CD8-positive, alpha-beta memory T cell (primary cell): ENCODE data around the gene IFIT1. TPM values are rescaled to one million over a fixed set of nuclear protein-coding genes. Genes with fewer than 3 reads are reported as not detected.
"Not testable (repeated sequence)": the region's sequence is repeated elsewhere in the genome, so short reads cannot be mapped to it uniquely, and the experiment has no call there.

Experiments
- CTCF ChIA-PET: fragments of 350-600 bp; sonication (Branson Sonifier 250); formaldehyde crosslinking; loops from one replicate; lab custom pipeline; 2021; ENCODE audit warnings: antibody characterized with exemption; lab: Charles Lee
- POLR2A ChIA-PET: fragments of 350-600 bp; sonication (Branson Sonifier 250); formaldehyde crosslinking; loops from one replicate; lab custom pipeline; 2021; ENCODE audit warnings: antibody characterized with exemption; lab: Charles Lee
- DNase-seq, 5 donors: peaks; one replicate each; pipeline versions ENCODE4 v3.0.0 to v3.0.0-alpha.2; 2020 to 2022; ENCODE audit warnings: mixed read lengths in 1 of 5
- H3K27ac ChIP-seq: one replicate; pipeline ENCODE4 v1.7.0; 2013; ENCODE audit warnings: low read depth, mild to moderate bottlenecking, low read length, moderate library complexity
- H3K27me3 ChIP-seq: 2 replicates; pipeline ENCODE4 v1.7.0; 2013; ENCODE audit warnings: low read length, mild to moderate bottlenecking; ENCODE audit not compliant: insufficient read depth, poor library complexity, severe bottlenecking
- H3K36me3 ChIP-seq: 2 replicates; pipeline ENCODE4 v1.7.0; 2013; ENCODE audit warnings: mild to moderate bottlenecking, low read length, moderate library complexity; ENCODE audit not compliant: insufficient read depth
- H3K4me1 ChIP-seq: 2 replicates; pipeline ENCODE4 v1.7.0; 2013; ENCODE audit warnings: mild to moderate bottlenecking, low read length, moderate library complexity; ENCODE audit not compliant: insufficient read depth
- H3K4me3 ChIP-seq: 2 replicates; pipeline ENCODE4 v1.7.0; 2013; ENCODE audit warnings: mild to moderate bottlenecking, low read length
- H3K9me3 ChIP-seq: 2 replicates; pipeline ENCODE4 v1.7.0; 2013; ENCODE audit warnings: mild to moderate bottlenecking, low read length
- H3K27ac Mint-ChIP-seq, 8 donors: one replicate each; pipeline ENCODE4 v1.8.0; 2020 to 2021; ENCODE audit warnings: mixed read lengths in 8 of 8, mild to moderate bottlenecking in 6 of 8, inconsistent platforms in 3 of 8, moderate library complexity in 3 of 8
- H3K27me3 Mint-ChIP-seq, 2 donors: one replicate each; pipeline ENCODE4 v1.8.0; 2020 to 2021; ENCODE audit warnings: mixed read lengths in 2 of 2, mild to moderate bottlenecking in 1 of 2, moderate library complexity in 1 of 2
- H3K36me3 Mint-ChIP-seq, 3 donors: one replicate each; pipeline ENCODE4 v1.8.0; 2020 to 2021; ENCODE audit warnings: mixed read lengths in 3 of 3, inconsistent platforms in 1 of 3, mild to moderate bottlenecking in 1 of 3
- H3K4me1 Mint-ChIP-seq, 3 donors: one replicate each; pipeline ENCODE4 v1.8.0; 2020 to 2021; ENCODE audit warnings: mixed read lengths in 3 of 3, inconsistent platforms in 1 of 3, mild to moderate bottlenecking in 1 of 3
- H3K4me3 Mint-ChIP-seq, 7 donors: one replicate each; pipeline ENCODE4 v1.8.0; 2020 to 2021; ENCODE audit warnings: mixed read lengths in 7 of 7, mild to moderate bottlenecking in 6 of 7, moderate library complexity in 4 of 7, inconsistent platforms in 2 of 7
- H3K9me3 Mint-ChIP-seq, 5 donors: one replicate each; pipeline ENCODE4 v1.8.0; 2020 to 2022; ENCODE audit warnings: mixed read lengths in 5 of 5, mild to moderate bottlenecking in 3 of 5, moderate library complexity in 2 of 5, inconsistent platforms in 1 of 5
- polyA plus RNA-seq: library from polyadenylated mRNA; unstranded; fragments of 300-500 nt; fragmentation: Illumina TruSeq; gene quantifications from one replicate; pipeline ENCODE4 v1.2.3, GENCODE V29; 2021
- total RNA-seq, 2 experiments: library from RNA; stranded (reverse); gene quantifications; one replicate each; pipeline ENCODE4 v1.2.3, GENCODE V29; 2021

Gene IFIT1
- total and polyA plus RNA-seq, 3 experiments from 2014 or later, result 0.39 to 4.1 (median 0.71) TPM

DNA sequence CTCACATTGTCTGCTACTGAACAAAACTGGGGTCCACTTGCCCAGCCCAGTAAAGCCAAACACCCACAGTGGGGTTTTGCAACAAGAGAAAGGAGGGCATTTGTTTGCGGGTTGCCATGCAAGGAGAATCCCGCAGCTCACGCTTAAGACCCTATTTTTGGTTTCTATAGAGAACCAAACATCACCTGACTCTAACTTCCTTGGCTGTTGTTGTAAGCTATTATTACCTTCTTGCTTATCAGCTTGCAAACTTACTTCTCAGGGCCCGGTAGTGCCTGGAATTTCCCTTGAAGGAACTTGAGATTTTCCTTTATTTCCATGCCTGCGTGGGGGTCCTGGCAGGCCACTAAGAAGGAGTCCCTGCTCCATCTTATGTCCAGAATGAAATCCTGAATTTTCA is 43.9 kb upstream of the IFIT1 start:
- Histone ChIP-seq H3K9me3 (no peaks in the 10 kb centered on the region), H3K36me3 (no peaks in the 10 kb centered on the region), H3K4me1 (no peaks in the 10 kb centered on the region), H3K27ac (no peak overlapping the region), H3K27me3 (no peaks in the 10 kb centered on the region), H3K4me3 (no peak overlapping the region)
- H3K27me3 Mint-ChIP-seq, result peaks cover 30 to 55% of the 10 kb centered on the region in 2 donors
- no peaks in the 10 kb centered on the region for H3K4me1 Mint-ChIP-seq
- H3K4me3 Mint-ChIP-seq, result no peak overlapping the region
- H3K27ac Mint-ChIP-seq, result no peak overlapping the region
- H3K36me3 Mint-ChIP-seq, result peaks cover 0 to 4% (median 4%) of the 10 kb centered on the region in 3 donors
- DNase-seq, result no peak
- no peaks in the 10 kb centered on the region for H3K9me3 Mint-ChIP-seq
- ChIA-PET POLR2A (no interaction called here), CTCF (interaction anchor here (0.9 kb wide), 1 partner anchor 20 kb away, joined by 3 read pairs; no protein-coding TSS in a partner anchor)

- Histone ChIP-seq H3K36me3 (no peaks in the 10 kb centered on the region), H3K27me3 (no peaks in the 10 kb centered on the region), H3K4me3 (no peak overlapping the region), H3K9me3 (no peaks in the 10 kb centered on the region), H3K4me1 (no peaks in the 10 kb centered on the region), H3K27ac (no peak overlapping the region)
- Mint-ChIP-seq H3K36me3 (peaks cover 0 to 4% (median 4%) of the 10 kb centered on the region in 3 donors), H3K27ac (no peak overlapping the region), H3K27me3 (peaks cover 30 to 55% of the 10 kb centered on the region in 2 donors), H3K4me3 (no peak overlapping the region), H3K9me3 (peaks cover 0 to 2% (median 0%) of the 10 kb centered on the region in 5 donors), H3K4me1 (no peaks in the 10 kb centered on the region)
- DNase-seq, result no peak
- CTCF ChIA-PET, result interaction anchor here (0.9 kb wide), 1 partner anchor 20 kb away, joined by 3 read pairs; no protein-coding TSS in a partner anchor
- POLR2A ChIA-PET, result no interaction called here
Measured at GRCh38 chr10:89348975-89349374, 43.4 kb upstream of the IFIT1 start.

- H3K36me3 ChIP-seq, DNase-seq, H3K9me3 Mint-ChIP-seq, CTCF ChIA-PET, H3K27ac Mint-ChIP-seq, H3K4me3 ChIP-seq, H3K4me1 Mint-ChIP-seq, POLR2A ChIA-PET, H3K9me3 ChIP-seq, H3K36me3 Mint-ChIP-seq, H3K4me3 Mint-ChIP-seq, H3K27me3 ChIP-seq, H3K4me1 ChIP-seq: not testable (repeated sequence)
- peaks cover 24 to 53% of the 10 kb centered on the region in 2 donors for H3K27me3 Mint-ChIP-seq
- peak overlapping the region; percentile 3 for H3K27ac ChIP-seq
Measured at GRCh38 chr10:89350631-89351315, 41.6 kb upstream of the IFIT1 start.

- Histone ChIP-seq H3K27me3 (no peaks in the 10 kb centered on the region), H3K4me3 (no peak overlapping the region), H3K9me3 (no peaks in the 10 kb centered on the region), H3K4me1 (no peaks in the 10 kb centered on the region), H3K27ac (no peak overlapping the region), H3K36me3 (no peaks in the 10 kb centered on the region)
- peaks cover 0 to 4% (median 4%) of the 10 kb centered on the region in 3 donors for H3K36me3 Mint-ChIP-seq
- H3K9me3 Mint-ChIP-seq, result peaks cover 0 to 5% (median 0%) of the 10 kb centered on the region in 5 donors
- no peak for DNase-seq
- CTCF ChIA-PET, result no interaction called here
- no peaks in the 10 kb centered on the region for H3K4me1 Mint-ChIP-seq
- peaks cover 24 to 52% of the 10 kb centered on the region in 2 donors for H3K27me3 Mint-ChIP-seq
- H3K27ac Mint-ChIP-seq, result no peak overlapping the region
- POLR2A ChIA-PET, result no interaction called here
- H3K4me3 Mint-ChIP-seq, result no peak overlapping the region
Measured at GRCh38 chr10:89351412-89351779, 41.0 kb upstream of the IFIT1 start.

GRCh38 chr10:89351780-89352597 is 40.4 kb upstream of the IFIT1 start:
- Mint-ChIP-seq H3K4me3 (no peak overlapping the region), H3K27me3 (peaks cover 26 to 46% of the 10 kb centered on the region in 2 donors), H3K27ac (no peak overlapping the region), H3K9me3 (peaks cover 0 to 5% (median 0%) of the 10 kb centered on the region in 5 donors), H3K4me1 (no peaks in the 10 kb centered on the region), H3K36me3 (peaks cover 0 to 4% (median 4%) of the 10 kb centered on the region in 3 donors)
- Histone ChIP-seq H3K9me3 (no peaks in the 10 kb centered on the region), H3K27me3 (no peaks in the 10 kb centered on the region), H3K36me3 (no peaks in the 10 kb centered on the region), H3K27ac (no peak overlapping the region), H3K4me3 (no peak overlapping the region), H3K4me1 (no peaks in the 10 kb centered on the region)
- DNase-seq, result no peak
- ChIA-PET CTCF (no interaction called here), POLR2A (no interaction called here)

DNA sequence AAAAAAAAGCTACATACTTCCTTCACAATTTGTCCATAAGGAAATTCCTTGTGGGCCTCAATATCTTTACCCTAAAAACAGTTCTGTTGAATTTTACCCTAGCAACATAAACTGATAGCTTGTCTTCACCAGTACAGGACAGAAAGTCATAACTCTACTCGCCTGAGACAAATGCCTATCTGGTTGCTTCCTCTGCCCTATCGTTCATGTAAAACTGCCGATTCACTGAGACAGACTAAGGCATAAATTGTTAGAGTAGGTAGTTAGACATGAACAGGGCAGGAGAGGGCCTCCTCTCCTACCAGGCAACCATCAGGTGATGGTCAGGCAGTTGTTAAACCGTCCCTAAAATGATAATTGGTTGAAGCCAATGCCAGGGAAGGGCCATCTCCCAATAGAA is 39.6 kb upstream of the IFIT1 start:
- no peak overlapping the region for H3K4me3 Mint-ChIP-seq
- peaks cover 0 to 4% (median 4%) of the 10 kb centered on the region in 3 donors for H3K36me3 Mint-ChIP-seq
- peaks cover 26 to 44% of the 10 kb centered on the region in 2 donors for H3K27me3 Mint-ChIP-seq
- Histone ChIP-seq H3K27me3 (no peaks in the 10 kb centered on the region), H3K36me3 (no peaks in the 10 kb centered on the region), H3K27ac (no peak overlapping the region), H3K4me1 (no peaks in the 10 kb centered on the region), H3K9me3 (no peaks in the 10 kb centered on the region), H3K4me3 (no peak overlapping the region)
- H3K9me3 Mint-ChIP-seq, result peaks cover 0 to 5% (median 0%) of the 10 kb centered on the region in 5 donors
- POLR2A ChIA-PET, result no interaction called here
- DNase-seq, result no peak
- no peaks in the 10 kb centered on the region for H3K4me1 Mint-ChIP-seq
- no peak overlapping the region for H3K27ac Mint-ChIP-seq
- CTCF ChIA-PET, result no interaction called here

DNA sequence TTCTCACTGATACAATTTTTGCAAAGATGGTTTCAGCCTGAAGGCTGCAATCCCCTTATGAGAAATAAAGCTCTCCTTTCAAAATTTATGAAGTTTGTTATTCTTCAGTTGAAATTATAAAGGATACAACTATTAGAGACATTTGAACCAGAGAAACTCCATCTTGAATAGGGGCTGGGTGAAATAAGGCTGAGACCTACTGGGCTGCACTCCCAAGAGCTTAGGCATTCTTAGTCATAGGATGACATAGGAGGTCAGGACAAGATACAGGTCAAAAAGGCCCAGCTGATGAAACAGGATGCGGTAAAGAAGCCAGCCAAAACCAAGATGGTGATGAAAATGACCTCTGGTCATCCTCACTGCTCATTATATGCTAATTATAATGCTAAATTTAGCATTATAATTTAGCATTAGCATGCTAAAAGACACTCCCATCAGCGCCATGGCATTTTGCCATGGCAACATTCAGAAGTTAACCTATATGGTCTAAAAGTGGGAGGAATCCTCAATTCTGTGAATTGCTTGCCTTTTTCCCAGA is 37.0 kb upstream of the IFIT1 start:
- Mint-ChIP-seq H3K27me3 (peaks cover 19 to 38% of the 10 kb centered on the region in 2 donors), H3K4me3 (no peak overlapping the region), H3K4me1 (no peaks in the 10 kb centered on the region), H3K27ac (no peak overlapping the region), H3K9me3 (peaks cover 0 to 5% (median 0%) of the 10 kb centered on the region in 5 donors), H3K36me3 (peaks cover 0 to 4% (median 2%) of the 10 kb centered on the region in 3 donors)
- no peaks in the 10 kb centered on the region for H3K36me3 ChIP-seq
- POLR2A ChIA-PET, result no interaction called here
- no peaks in the 10 kb centered on the region for H3K4me1 ChIP-seq
- no peaks in the 10 kb centered on the region for H3K27me3 ChIP-seq
- CTCF ChIA-PET, result no interaction called here
- H3K9me3 ChIP-seq, result no peaks in the 10 kb centered on the region
- DNase-seq, result no peak
- H3K27ac ChIP-seq, result no peak overlapping the region
- no peak overlapping the region for H3K4me3 ChIP-seq

DNA sequence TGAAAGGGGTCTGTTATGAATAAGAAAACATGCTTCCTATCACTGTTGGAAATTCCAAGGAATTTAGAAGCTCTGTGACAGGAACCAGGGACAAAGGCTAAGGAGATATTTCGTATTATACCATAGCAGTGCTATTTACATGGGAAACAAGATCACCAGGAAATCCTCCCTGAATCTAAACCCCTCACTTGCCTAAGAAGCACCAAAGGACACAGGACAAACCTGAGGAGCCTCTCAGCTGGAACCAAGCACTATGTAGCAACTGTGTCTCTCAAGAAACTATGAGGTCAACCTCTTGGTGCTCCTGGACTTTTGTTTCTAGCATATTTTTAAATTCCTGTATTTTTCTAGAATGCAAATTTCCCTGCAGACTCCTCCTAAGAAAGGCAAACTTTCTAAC is 35.3 kb upstream of the IFIT1 start:
- Mint-ChIP-seq H3K27me3 (peaks cover 16 to 34% of the 10 kb centered on the region in 2 donors), H3K36me3 (peaks cover 0 to 4% (median 2%) of the 10 kb centered on the region in 3 donors), H3K4me1 (no peaks in the 10 kb centered on the region), H3K9me3 (peaks cover 0 to 5% (median 0%) of the 10 kb centered on the region in 5 donors), H3K27ac (no peak overlapping the region), H3K4me3 (no peak overlapping the region)
- no peak for DNase-seq
- no peaks in the 10 kb centered on the region for H3K9me3 ChIP-seq
- no peaks in the 10 kb centered on the region for H3K27me3 ChIP-seq
- no peak overlapping the region for H3K4me3 ChIP-seq
- H3K36me3 ChIP-seq, result no peaks in the 10 kb centered on the region
- ChIA-PET POLR2A (no interaction called here), CTCF (no interaction called here)
- no peak overlapping the region for H3K27ac ChIP-seq
- no peaks in the 10 kb centered on the region for H3K4me1 ChIP-seq
